RKO (cell line): ENCODE results near the gene ZCCHC7.
A peak's percentile ranks its signal among the peaks of the same experiment; 100 is the strongest.
"Not testable (repeated sequence)": the region's sequence is repeated elsewhere in the genome, so short reads cannot be mapped to it uniquely, and the experiment has no call there.

Experiments
- DNase-seq: peaks from one replicate; pipeline ENCODE4 v3.0.0-alpha.2; 2016; ENCODE audit warnings: low spot score

The ZCCHC7 gene

DNA sequence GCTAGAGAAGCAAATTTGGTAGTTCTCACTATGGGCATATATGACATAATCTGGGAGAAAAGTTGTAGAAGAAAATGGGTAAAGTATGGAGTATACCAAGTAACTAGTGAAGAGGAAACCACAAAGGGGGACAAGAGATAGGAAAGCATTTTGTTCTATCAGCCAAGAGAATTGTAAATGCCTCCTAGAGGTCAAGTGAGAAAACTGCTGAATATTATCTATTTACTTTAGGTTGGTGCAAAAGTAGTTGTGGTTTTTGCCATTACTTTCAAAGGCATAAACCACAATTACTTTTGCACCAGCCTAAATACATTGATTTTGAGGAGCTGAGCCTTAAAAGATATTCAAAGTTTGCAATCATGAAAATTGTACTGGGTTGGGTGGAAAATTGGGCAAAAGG lies 175.4 kb downstream of the ZCCHC7 start:
- DNase-seq: peak; percentile 32

DNA sequence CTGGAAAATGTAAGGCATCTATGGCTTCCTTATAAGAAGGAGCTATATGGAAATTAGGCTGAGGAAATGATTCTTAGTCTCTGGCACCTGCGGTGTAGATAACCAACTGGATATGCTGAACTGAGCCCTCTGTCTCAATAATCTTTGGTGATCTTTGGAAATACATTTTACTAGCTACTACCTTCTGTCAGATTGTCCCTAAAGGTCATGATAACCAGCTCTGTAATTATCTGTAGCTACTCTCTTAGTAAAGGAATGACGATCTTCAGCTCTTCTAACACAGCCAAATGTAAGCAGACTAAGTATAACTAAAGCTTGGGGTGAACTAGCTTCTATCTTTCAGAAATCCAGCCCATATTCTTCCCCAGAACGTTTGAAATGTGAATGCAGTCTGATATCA lies 177.2 kb downstream of the ZCCHC7 start:
- no peak for DNase-seq

DNA sequence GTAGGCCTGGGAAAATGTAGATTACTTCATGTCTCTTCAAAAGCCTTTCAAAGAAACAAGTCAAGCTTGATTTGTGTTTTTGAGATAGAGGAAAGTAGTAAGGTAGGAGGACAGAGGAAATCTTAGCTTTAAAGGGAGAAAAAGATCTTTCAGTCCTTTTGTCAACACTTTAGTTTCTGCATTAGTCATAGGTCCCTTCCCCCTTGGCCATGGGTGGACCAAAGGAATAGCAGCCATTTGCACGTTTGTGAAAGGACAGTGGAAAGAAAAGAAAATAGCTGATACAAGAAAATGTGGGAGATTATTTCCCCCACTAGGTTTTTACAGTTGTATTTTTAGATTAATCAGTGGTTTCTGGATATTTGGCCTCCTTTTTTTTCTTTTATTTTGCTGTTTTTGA lies 180.2 kb downstream of the ZCCHC7 start:
- no peak for DNase-seq

DNA sequence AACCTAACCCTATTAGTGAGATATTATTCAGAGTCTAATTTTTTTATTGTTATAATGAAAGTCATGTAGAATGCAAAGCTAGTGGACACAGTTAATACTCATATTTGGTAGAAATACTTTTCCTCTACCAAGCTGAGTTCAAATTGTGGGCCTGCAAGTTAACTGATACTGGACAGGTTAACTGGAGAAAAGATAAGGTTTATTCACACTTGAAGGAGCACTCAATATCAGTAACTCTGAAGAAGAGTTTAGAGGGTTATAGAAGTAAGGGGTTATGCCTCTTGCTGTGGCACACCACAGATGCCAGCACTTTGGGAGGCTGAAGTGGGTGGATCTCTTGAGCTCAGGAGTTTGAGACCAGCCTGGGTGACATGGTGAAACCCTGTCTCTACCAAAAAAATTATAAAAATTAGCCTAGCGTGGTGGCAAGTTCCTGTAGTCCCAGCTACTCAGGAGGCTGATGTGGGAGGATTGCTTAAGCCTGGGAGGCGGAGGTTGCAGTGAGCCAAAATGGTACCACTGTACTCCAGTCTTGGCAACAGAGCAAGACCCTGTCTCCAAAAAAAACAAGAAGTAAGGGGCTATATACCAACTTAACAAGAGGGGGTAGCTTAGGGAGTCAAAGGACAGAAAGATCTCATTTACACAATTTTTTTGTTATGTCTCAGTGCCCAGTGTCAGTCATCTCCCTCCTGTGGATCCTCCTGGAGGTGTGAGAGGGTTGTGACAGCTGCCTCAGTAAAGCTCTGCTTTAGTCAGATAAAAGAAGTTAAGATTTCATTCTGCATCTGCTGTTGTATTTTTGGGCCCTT lies 180.9 kb downstream of the ZCCHC7 start:
- DNase-seq: no peak

DNA sequence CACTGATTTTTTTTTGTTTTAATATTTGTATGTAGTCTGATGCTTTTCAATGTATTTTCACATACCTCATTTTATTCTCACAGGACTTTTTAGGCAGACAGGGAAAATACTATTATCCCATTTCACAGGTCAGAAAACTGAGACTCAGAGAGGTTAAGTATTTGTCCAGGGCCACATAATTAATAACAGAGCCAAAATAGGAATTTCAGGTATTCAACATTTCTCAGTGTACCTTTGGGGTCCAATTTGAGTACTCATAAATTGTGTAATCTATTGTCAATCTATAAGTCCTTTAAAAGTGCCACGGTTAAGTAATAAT lies 181.4 kb downstream of the ZCCHC7 start:
- DNase-seq: no peak

DNA sequence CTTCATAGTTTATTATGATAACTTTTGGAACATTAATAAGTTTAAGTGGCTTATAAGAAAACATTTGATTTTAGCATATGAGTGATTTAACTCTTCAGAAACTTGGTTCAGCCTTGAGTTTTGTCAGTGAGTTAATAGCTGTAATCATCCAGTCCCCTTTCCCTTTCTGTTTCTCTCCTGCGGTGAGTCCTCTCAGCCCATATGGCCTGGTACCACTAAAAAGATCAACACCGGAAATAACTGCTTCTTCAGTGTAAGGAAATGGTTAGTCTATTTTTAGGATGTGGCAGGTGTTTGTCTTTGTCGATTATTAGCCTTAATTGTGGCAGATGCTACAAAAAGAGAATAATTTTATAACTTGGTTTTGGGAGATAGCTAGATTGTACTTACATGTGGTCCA lies 181.9 kb downstream of the ZCCHC7 start:
- no peak for DNase-seq

DNA sequence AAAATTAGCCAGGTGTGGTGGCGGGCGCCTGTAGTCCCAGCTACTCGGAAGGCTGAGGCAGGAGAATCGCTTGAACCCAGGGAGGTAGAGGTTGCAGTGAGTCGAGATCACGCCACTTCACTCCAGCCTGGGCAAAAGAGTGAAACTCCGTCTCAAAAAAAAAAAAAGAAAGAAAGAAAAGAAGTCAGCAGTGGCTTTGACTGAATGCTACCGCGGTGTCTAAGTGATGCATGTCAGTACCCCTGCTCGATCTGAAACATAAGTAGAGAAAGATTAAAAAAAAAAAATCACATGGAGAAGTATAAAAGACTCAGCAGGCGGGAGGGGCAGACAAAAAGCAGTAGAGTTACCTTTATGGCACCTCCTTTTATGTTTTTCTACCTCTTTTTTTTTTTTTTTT lies 182.9 kb downstream of the ZCCHC7 start:
- DNase-seq: not testable (repeated sequence)

DNA sequence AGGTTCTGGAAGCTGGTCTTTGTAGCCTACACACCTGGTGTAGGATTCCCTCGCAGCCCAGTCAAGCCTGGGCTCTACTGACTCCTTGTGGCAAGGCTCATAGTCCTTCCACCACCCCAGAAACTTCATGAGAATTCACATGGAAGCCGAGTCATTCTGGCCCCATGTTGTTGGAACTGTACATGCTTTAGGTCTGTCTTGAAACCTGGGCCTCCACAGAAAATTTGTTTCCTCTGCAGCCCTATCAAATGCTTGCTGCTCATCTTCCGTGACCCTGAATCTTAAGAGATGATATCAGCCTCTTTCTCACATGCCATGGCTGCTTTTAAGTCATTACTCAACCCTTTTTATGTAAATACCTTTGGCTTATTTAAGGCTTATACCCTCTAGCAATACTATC lies 188.8 kb downstream of the ZCCHC7 start:
- no peak for DNase-seq

DNA sequence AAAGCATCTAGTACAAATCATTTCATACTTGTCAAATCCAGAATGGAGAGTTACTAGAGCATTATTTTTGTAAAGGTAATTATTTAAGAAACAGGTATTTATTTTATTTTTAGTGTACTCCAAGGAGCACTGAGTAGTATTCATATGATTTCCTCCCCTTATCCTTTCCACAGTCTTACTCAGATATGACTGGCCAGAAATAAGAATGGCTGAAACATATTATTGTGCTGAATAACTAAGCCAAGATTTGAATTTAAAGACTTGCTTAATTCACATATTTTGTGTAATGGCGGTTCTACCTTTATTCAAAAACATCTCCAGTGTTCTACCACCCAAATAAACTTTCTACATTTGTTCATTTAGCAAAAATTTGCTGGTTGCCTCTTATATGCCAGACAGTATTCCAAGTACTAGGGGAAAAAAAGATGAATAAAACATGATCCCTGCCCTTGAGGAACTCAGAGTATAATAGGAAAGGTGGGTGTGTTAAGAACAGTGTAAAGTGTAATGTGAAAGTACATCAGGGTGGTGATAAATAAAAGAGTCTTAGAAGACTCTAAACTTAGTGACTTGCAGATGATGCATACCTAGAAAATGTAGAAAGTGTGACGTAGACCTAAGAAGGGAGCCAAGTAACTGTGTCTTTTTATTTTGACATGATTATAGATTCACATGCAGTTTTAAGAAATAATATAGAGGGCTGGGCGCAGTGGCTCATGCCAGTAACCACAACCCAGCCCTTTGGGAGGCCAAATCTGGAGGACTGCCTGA lies 191.7 kb downstream of the ZCCHC7 start:
- peak; percentile 19 for DNase-seq

DNA sequence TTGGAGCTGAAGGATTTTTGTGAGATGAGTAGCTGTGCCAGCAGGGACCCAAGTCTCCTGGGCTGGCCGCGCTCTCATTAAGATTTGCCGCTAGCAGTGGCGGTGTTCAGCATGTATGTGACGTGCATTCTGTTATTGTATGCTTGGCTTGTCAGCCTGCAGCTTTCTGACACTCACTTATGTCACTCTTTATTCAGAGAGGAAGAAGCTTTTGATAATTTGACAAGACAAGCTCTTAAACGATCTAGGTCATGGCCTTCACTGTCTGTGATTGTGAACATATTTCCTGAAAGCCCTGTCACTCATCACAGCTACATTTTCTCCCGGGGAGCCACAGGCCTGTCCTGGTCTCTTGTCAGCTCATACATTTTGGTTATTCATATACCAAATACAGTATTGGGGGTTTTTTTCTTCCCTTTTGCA lies 203.9 kb downstream of the ZCCHC7 start:
- DNase-seq: no peak

DNA sequence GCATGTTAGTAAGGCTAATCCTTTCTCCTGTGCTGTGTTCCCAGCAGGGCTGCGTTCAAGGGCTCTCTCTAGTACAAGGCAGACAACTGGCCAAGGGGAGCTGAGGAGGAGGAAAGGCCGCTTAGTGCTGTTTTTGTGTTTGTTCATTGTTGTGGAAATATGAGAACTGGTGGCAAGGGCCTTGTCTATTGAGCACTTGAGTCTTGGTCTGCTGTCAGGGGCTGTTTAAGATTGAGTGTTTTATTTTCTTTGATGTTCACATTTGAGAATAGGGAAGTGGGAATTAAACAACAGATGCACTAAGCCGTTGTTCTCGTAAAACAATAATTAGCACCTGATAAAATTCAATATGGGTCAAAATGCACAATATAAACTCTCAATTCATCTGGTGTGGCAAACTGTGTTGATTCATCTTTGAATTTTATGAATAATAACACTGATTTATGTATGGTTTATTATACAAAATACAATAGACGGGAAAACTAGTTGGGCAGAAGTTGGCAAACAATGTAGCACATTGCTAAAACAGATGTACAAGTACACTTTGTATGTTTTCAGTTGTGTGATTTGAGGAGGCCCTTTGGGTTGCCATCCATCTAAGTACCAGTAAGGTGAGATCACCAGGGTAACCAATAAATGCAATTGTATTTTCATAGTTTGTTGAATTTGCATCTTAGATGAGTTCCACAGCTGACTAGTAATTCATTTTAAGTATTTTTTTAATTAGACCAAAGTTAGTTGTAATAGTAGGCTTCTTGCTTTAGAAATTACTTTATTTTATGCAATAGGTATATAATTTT lies 204.5 kb downstream of the ZCCHC7 start:
- DNase-seq: no peak

DNA sequence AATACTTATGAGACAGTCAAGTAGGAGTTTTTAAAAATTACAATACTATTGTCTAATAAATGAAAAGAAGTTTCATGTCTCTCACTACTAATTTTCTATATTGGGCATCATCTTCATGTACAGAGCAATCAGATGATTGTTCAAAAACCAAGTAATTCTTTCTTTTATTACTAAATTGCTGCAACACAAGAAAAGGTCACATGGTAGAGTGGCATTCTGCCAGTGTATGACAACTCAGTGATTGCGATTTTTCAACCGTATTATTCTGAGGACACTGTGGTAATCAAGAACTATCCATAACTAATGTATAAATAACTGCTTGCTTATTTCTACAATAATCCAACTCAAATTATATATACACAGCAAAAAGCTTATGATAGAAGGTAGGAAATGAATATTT lies 205.4 kb downstream of the ZCCHC7 start:
- DNase-seq: peak; percentile 13

DNA sequence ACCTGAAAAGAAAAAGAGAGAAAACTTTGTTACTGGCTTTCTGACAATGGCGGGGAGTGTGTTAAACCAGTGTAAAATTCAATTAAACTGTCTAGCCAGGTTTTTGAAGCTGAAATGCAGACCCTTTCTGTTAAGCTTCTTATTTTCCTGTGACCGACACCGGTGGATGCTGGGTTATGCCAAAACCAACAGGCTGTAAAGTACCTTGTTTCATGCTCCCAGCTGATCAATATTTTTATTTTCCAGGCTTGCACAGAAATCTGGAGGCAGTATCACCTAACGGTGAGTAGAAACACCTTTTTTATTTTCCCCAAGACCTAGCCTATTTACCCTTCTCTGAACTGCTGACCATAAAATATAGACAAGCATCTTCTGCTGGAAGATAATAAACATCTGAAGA lies 207.2 kb downstream of the ZCCHC7 start:
- DNase-seq: no peak

DNA sequence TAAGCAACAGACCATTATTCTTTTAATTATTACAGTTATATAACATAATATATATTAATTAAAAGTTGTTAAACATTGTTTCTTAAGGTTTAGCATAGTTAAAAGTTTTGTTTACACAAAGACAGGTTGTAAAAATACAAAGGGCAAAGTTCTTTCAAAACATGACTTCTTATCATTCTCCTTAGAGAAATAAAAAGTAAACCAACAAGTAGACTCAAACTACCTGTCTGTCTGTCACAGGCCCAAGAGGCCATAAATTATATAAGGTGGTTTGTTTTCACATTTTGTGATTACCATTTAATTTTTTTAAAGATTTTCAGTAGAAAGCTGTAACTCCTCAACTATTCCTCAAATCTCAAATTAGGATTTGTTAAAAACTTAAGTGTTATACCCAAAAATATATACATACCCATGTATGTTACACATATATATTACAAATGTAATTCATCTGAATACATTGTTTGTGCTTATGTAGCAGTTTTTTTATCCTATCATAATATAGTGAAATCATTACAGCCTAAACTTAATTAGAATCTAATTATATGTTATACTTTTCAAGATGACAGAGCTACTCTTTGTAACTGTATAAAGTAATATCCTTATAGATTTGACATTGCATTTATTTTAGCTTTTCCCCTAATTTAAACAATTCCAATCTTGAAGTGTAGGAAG lies 208.3 kb downstream of the ZCCHC7 start:
- no peak for DNase-seq

DNA sequence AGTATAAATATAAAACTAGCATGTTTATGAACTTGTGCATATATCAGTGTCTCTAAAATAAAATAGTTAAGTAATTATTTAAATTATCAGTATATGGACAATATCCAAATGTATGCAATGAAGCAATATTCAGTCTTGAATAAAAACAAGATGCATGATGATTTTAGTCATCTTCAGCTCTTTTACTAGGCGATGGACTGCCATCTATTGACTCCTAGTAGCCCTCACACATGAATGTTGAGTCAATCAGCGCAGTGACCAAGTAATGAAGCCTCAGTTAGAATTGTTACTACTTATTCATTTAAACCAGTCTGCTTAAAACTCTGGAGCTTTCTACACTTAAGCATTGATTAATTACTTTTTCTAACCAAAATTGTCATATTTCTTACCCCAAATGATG lies 209.2 kb downstream of the ZCCHC7 start:
- peak; percentile 66 for DNase-seq

DNA sequence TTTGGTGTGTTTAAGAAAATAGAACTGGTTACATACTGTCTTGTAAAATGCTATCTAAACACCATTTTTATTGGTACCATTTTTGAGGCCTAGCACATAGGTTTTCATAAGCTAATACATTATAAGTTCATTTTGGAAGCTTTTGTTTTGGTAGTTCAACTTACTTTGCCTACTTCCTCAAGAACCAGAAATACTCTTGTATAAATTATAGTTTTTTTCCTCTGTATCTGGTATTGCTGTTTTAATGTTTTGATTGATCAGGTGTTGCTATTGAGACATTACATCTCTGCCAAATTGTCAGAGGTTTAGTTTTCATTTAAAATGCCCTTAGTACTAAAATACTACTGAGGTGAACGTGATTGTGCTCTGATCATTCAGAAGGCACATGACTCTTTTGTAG lies 211.5 kb downstream of the ZCCHC7 start:
- DNase-seq: no peak

DNA sequence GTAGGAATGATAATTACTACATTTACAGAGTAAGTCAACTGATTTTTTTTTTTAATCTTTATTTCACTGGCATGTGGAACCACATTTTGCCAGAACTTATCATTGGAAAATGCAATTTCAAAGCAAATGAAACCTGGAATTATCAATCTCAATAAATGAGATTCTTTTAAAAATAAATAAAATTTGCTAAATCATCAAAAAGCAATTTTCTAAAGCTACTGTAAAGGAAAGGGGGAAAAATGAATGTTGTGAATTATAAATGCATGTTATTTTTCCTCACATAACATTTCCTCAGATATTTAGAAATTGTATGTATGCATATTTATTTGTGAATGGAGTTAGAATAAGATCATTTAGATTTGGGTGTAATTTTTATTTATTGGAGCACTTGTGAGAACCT lies 212.2 kb downstream of the ZCCHC7 start:
- no peak for DNase-seq

DNA sequence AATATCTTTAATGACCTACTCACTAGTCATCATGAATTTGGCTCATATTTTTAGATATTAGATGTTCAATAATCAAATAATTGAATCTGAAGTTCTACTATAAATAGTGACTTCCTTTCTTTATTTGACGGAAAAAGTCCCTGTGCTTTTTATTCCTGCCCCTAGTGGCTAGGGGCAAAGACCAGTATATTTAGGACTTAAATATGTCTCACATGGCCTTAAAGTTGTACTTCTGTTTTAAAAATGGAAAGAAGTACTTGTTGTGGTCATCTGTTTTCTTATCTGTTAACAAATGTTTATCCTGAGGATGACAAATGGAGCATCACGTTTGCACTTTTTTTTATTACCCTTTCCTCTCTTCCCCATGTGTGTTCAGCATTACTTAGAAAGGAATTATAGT lies 212.9 kb downstream of the ZCCHC7 start:
- DNase-seq: no peak

DNA sequence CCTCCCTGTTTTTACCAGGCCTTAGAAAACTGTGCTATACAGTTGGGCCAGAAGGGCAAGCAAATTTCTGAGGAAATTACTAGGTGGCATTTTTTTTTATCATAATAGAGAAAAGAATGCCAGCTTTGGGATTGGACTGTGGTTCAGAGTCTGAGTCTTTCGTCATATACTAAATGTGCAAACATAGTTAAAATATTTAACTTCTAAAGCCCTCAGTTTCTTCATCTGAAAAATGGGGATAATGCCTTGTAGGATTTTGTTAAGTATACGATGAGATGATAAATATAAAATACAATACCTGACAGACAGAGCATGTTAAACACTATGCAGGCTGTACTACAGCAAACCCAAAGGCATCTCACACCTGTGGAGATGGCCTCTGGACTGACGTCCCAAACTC lies 214.9 kb downstream of the ZCCHC7 start:
- no peak for DNase-seq

DNA sequence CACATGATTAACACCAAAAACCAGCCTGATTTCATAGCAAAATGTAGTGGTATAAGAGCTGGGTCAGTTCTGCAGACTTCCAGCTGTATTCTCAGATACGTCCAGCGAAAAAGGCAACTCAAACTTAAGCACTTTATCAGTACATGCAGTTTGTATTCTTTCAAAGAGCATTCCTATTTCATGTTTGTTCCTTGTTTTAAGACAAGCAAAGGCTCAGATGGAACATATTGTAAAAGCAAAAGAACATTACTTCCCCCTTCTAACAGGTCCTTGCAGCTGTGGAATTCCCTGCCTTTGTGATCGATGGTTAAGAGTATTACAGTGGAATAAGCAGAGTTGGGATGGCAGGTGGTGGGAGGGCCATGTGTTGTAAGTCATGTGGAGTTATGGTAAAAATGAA lies 215.8 kb downstream of the ZCCHC7 start:
- no peak for DNase-seq

DNA sequence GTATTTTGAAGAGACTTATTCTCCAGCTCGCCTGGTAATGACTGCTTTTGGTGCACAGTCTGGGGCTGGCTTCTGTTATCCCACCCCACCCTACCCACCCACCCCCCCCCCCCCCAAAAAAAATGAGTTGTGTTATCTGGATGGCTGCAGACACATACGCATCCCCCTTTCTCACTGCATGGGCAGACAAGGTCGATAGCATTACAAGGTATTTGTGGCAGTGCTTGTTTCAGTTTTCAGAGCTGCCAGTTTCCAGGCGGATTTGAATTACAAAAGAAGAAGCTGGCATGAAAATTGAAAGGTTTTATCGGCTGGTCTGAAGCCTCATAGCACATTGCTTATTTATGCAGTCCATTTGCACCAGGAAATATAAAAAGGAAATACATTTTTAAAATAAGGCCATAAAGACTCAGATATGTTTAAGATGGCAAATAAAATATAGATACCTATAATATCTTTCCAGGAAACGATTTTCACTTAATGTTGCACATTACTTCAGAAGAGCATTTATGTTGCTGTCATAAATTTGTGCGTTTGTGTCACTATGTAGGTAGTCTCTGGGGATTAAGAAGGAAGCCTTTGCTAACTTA lies 217.0 kb downstream of the ZCCHC7 start:
- DNase-seq: no peak

DNA sequence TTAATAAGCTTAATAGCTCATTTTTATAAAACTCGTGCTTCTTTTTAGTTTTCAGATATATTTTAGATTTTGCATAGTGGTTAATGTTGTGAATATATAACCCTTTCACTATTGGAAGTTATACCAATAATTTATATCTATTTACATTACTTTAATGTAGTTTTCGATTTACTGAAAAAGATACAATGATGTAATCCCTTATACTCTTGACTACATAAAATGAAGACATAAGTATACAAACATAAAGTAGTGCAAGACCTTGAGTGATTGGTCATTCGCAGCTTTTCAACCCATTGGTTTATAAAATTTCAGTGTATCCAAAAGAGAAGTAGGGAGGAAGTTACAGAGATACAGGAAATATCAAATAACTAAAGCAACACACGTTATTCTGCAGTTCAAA lies 217.8 kb downstream of the ZCCHC7 start:
- no peak for DNase-seq
